Activated CD8-positive, alpha-beta T cell treated with anti-CD3 and anti-CD28 coated beads for 36 hours (primary cell): ENCODE data around the gene AHCYL2. TPM values are rescaled to one million over a fixed set of nuclear protein-coding genes. Genes with fewer than 3 reads are reported as not detected.
"Not testable (repeated sequence)": the region's sequence is repeated elsewhere in the genome, so short reads cannot be mapped to it uniquely, and the experiment has no call there.

Experiments
- ATAC-seq: fragments of 200-7000 bp; cut with Tn5 transposase; one replicate; pipeline ENCODE4 v1.10.0; 2021; ENCODE audit warnings: mild to moderate bottlenecking, moderate library complexity
- CTCF ChIA-PET: fragments of 350-600 bp; sonication (Branson Sonifier 250); formaldehyde crosslinking; loops from one replicate; lab custom pipeline; 2021; ENCODE audit warnings: antibody characterized with exemption; lab: Charles Lee
- POLR2A ChIA-PET: fragments of 350-600 bp; sonication (Branson Sonifier 250); formaldehyde crosslinking; loops from one replicate; lab custom pipeline; 2021; ENCODE audit warnings: antibody characterized with exemption; lab: Charles Lee
- DNase-seq: peaks from one replicate; pipeline ENCODE4 v3.0.0-alpha.2; 2020
- H3K27ac Mint-ChIP-seq: one replicate; pipeline ENCODE4 v1.8.0; 2021; ENCODE audit warnings: mild to moderate bottlenecking, mixed read lengths
- H3K27me3 Mint-ChIP-seq: one replicate; pipeline ENCODE4 v1.8.0; 2021; ENCODE audit warnings: mixed read lengths
- H3K36me3 Mint-ChIP-seq: one replicate; pipeline ENCODE4 v1.8.0; 2021; ENCODE audit warnings: low read depth, mixed read lengths
- H3K4me1 Mint-ChIP-seq: one replicate; pipeline ENCODE4 v1.8.0; 2021; ENCODE audit warnings: low read depth, mixed read lengths
- H3K4me3 Mint-ChIP-seq: one replicate; pipeline ENCODE4 v1.8.0; 2021; ENCODE audit warnings: mild to moderate bottlenecking, moderate library complexity, mixed read lengths
- H3K9me3 Mint-ChIP-seq: one replicate; pipeline ENCODE4 v1.8.0; 2021; ENCODE audit warnings: mixed read lengths
- CTCF ChIP-seq: fragments of 200-600 bp; IDR thresholded peaks from one replicate; pipeline ENCODE4 v1.8.0; 2022; ENCODE audit warnings: antibody characterized with exemption, mild to moderate bottlenecking
- intact Hi-C: fragments of 100-400 bp; cut with micrococcal nuclease; formaldehyde crosslinking; loops from one replicate; pipeline ENCODE4 v1.10.0; 2022
- total RNA-seq, 2 experiments: library from RNA; stranded (reverse); gene quantifications; one replicate each; pipeline ENCODE4 v1.2.3, GENCODE V29; 2021

The AHCYL2 gene
- total RNA-seq, 2 experiments from 2014 or later: 8.1 to 9.6 TPM

GRCh38 chr7:129351320-129351719 lies 126.5 kb downstream of the AHCYL2 start:
- no peaks in the 10 kb centered on the region for H3K27me3 Mint-ChIP-seq
- TF ChIP-seq CTCF: no peak
- no peak overlapping the region for H3K4me3 Mint-ChIP-seq
- H3K27ac Mint-ChIP-seq: peak overlapping the region; percentile 21
- ChIA-PET CTCF (no interaction called here), POLR2A (no interaction called here)
- intact Hi-C loops: no loop called here
- peaks cover 1% of the 10 kb centered on the region for H3K36me3 Mint-ChIP-seq
- no peaks in the 10 kb centered on the region for H3K9me3 Mint-ChIP-seq
- H3K4me1 Mint-ChIP-seq: peaks cover 7% of the 10 kb centered on the region
- ATAC-seq (peak; percentile 56), DNase-seq (no peak)

- H3K27ac Mint-ChIP-seq, ATAC-seq, H3K36me3 Mint-ChIP-seq, H3K4me3 Mint-ChIP-seq, intact Hi-C loops, H3K9me3 Mint-ChIP-seq, POLR2A ChIA-PET, DNase-seq, H3K4me1 Mint-ChIP-seq, H3K27me3 Mint-ChIP-seq: not testable (repeated sequence)
- CTCF ChIA-PET: interaction anchor here (2.6 to 8.4 kb wide), 2 partner anchors 9 to 15 kb away, joined by 10 to 57 read pairs; no protein-coding TSS in a partner anchor
These were observed 128.3 kb downstream of the AHCYL2 start for GRCh38 chr7:129353104-129353503.

DNA sequence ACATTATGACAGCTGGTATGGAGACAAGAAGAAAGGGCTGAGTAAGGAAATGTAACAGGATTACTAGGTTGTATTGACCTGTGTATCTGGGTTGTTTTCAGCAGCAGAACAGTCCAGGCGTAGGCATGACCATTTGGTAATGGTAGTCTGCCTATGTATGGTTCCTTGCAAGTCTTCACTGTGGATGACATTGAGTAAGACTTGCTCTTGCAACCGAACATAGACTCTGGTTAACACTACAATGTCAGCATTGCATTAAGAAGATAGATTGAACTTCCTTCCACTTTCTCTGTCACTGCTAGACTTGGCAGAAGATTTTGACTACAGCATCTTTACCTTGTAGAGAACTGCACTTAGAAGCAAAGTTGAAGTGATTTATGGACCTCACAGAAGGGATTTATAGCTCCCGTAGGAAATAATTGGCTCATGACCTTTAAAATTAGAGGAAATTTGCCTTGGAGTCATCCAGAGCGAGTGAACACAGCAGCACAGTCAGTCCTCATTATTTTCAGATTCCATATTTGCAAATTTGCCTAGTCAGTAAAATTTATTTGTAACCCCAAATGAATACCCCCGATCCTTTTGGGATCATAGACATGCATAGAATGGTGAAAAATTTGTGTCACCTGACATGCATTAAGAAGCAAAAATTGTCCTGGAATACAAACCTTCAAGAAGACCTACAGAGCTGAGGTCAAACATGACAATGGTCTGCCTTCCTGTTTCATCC lies 129.8 kb downstream of the AHCYL2 start:
- ATAC-seq: no peak
- intact Hi-C loops: no loop called here
- TF ChIP-seq CTCF: no peak
- no peak for DNase-seq
- Mint-ChIP-seq H3K4me1 (peaks cover 7% of the 10 kb centered on the region), H3K9me3 (no peaks in the 10 kb centered on the region), H3K36me3 (peaks cover 1% of the 10 kb centered on the region), H3K4me3 (no peak overlapping the region), H3K27ac (no peak overlapping the region), H3K27me3 (no peaks in the 10 kb centered on the region)
- ChIA-PET POLR2A (no interaction called here), CTCF (interaction anchor here (0.9 to 8.4 kb wide), 6 partner anchors 11 to 117 kb away, joined by 3 to 57 read pairs (median 5); no protein-coding TSS in a partner anchor)

DNA sequence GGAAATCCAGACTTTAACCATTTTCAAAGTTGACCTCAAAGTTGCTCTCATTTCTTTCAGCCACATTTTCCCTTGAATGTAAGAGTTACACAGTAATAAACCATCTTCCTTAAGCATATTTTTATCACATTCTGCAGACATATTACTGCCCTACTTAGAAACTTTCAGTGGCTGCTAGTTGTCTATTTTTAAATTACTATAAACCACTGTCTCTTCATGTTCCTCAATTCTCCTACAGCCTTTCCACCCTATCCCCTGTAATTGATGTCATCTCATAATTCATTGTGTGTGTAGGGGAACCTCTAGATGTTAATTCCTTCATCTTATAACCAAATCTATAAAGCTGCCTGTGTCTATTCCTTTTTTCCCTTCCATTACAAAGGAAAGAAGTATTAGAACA lies 131.3 kb downstream of the AHCYL2 start:
- intact Hi-C loops: no loop called here
- Mint-ChIP-seq H3K36me3 (peaks cover under 1% of the 10 kb centered on the region), H3K4me1 (peaks cover 5% of the 10 kb centered on the region), H3K9me3 (no peaks in the 10 kb centered on the region), H3K27ac (no peak overlapping the region), H3K4me3 (no peak overlapping the region), H3K27me3 (no peaks in the 10 kb centered on the region)
- ChIA-PET POLR2A (no interaction called here), CTCF (interaction anchor here (8.4 kb wide), 1 partner anchor 12 kb away, joined by 57 read pairs; no protein-coding TSS in a partner anchor)
- DNase-seq (no peak), ATAC-seq (no peak)
- no peak for TF ChIP-seq CTCF

DNA sequence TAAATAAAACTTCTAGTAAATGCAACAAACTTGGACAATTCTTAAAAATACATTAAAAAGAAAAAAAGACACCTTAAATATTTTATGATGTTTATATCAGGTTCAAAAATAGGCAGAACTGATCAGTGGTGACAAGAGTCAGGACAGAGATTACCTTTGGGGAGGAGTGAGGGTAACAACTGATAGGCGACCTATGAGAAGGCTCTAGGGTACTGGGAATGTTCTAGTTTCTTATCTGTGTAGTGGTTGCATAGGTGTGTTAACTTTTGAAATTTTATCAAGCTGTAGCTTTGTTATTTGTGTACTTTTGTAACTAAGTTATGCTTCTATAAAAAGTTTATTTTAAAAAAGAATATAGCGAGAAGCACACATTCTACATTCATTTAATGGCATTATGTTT lies 134.3 kb downstream of the AHCYL2 start:
- H3K36me3 Mint-ChIP-seq: no peaks in the 10 kb centered on the region
- no peaks in the 10 kb centered on the region for H3K9me3 Mint-ChIP-seq
- H3K27ac Mint-ChIP-seq: no peak overlapping the region
- ATAC-seq (no peak), DNase-seq (no peak)
- intact Hi-C loops: no loop called here
- CTCF ChIA-PET: interaction anchor here (0.9 to 8.4 kb wide), 6 partner anchors 9 to 141 kb away, joined by 4 to 71 read pairs (median 9); no protein-coding TSS in a partner anchor
- POLR2A ChIA-PET: interaction anchor here (0.7 kb wide), 1 partner anchor 30 kb away, joined by 3 read pairs; no protein-coding TSS in a partner anchor
- no peak overlapping the region for H3K4me3 Mint-ChIP-seq
- no peaks in the 10 kb centered on the region for H3K4me1 Mint-ChIP-seq
- no peaks in the 10 kb centered on the region for H3K27me3 Mint-ChIP-seq
- no peak for TF ChIP-seq CTCF
